Measurements from ENCODE around the gene SSH3.
A peak's percentile ranks its signal among the peaks of the same experiment; 100 is the strongest.

The SSH3 gene

DNA sequence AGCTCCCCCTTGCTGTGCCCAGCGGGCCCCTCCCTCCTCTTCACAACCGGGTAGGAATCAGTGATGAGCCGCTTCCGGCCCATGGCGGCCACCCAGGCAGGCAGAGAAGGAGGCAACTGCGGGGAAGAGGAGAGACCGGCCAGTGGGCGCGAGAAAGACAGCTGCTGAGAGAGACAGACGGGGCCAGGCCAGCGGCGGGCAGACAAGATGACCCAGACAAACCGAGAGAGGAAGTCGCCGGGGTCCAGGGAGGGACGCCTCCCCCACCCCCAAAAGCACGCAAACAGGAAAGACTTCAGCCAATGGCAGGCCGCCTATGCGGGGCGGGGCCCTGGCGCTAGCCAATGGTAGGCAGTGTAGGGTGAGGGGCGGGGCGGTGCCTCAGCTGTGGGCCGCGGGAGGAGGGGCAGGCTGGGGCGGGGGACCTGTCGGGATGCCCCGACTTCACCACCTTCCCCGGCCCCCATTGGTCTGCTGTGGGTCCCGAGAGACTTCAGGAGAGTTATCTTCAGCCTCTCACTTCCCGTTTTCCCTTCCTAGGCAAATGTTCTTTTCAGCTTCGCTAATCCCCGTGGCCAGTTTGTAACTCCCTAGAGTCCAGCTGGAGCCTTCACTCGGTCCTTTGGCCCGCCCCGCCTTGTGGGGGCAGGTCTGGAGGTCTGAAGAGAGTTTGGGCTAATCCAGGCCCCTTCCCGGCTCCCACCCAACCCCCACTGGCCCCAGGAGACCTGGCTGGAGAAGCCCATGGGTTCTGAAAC, 50.2 kb downstream of the SSH3 start, which contains the start of gene POLD4:
Gene POLD4 (minus strand): TSS at position 230 of the 758 bp plus-strand sequence. CDS start 147 bp downstream, at position 83.
- H3K27me3 ChIP-seq (ENCODE audit: low read depth, low read length): no peaks in the 10 kb centered on the region
- H3K9me3 ChIP-seq (ENCODE audit: insufficient read depth, low read length): no peaks in the 10 kb centered on the region
- H3K27ac ChIP-seq (ENCODE audit: low read length): peak within 1 kb of the TSS; percentile 98
- peaks cover 13% of the 10 kb centered on the region for H3K36me3 ChIP-seq (replicated peaks; ENCODE audit: low read depth, low read length)
- no peaks in the 10 kb centered on the region for H4K20me1 ChIP-seq (ENCODE audit: insufficient read depth, low read length)
- H3K79me2 ChIP-seq (ENCODE audit: low read length): peaks cover 30% of the 10 kb centered on the region
- H3K4me1 ChIP-seq (ENCODE audit: low read length): peaks cover 80% of the 10 kb centered on the region
- H3K4me3 ChIP-seq (ENCODE audit: low read length): peak within 1 kb of the TSS; percentile 83
- H3K4me2 ChIP-seq (ENCODE audit: low read length): peak within 1 kb of the TSS; percentile 97
- peak within 1 kb of the TSS; percentile 99 for H3K9ac ChIP-seq (ENCODE audit: low read length)
- TF ChIP-seq, protein P1, sequence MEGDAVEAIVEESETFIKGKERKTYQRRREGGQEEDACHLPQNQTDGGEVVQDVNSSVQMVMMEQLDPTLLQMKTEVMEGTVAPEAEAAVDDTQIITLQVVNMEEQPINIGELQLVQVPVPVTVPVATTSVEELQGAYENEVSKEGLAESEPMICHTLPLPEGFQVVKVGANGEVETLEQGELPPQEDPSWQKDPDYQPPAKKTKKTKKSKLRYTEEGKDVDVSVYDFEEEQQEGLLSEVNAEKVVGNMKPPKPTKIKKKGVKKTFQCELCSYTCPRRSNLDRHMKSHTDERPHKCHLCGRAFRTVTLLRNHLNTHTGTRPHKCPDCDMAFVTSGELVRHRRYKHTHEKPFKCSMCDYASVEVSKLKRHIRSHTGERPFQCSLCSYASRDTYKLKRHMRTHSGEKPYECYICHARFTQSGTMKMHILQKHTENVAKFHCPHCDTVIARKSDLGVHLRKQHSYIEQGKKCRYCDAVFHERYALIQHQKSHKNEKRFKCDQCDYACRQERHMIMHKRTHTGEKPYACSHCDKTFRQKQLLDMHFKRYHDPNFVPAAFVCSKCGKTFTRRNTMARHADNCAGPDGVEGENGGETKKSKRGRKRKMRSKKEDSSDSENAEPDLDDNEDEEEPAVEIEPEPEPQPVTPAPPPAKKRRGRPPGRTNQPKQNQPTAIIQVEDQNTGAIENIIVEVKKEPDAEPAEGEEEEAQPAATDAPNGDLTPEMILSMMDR (IDR thresholded peaks at IDR 0.05; ENCODE audit: low read depth, low read length): no peak
- no peak for TF ChIP-seq EZH2phosphoT487 (IDR thresholded peaks at IDR 0.05; ENCODE audit: low read depth)
- H2AFZ ChIP-seq (ENCODE audit: low read depth, low read length): no peak within 1 kb of the TSS

DNA sequence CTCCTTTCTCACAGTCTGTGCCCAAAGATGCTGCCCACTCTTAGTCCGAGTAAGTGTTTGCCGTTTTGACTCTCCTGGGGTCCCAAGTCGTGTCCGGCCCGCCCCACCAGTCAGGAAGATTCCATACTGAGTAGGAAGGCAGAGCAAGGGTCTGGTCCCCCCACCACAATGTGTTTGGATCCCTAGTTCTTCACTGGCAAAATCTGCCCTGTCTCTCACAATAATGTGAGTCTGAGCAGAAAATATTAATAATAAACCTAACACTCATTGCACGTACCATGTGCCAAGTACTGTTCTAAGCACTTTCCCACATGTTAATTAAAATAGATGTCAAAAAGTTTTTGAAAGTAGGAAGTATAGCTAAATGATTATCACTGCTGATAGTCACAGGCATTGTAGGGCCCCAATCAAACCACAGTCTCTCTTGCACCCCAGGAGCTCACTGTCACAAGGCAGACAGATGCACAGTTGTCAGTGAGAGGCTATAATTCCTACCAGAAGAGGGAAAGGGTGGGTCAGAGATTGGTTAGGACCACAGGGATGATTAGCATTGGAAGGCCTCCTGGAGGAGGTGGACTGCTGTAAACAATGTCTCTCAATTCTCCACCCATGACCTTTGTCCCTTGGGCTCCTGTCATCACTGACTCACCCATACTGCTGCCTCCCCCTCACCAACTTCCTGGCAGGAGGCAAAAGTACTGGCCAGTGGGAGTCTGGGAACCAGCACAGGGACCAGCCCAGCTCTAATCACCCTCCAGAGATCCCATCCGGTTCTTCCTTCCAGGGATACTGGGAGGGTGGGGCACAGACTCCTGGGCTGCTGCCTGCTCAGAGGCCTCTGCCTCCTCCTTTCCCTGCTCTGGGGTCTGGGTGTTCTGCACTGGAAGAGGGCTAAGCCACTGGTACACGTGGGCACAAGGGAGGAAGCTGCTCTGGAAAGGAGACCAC, 51.0 kb downstream of the SSH3 start:
- peaks cover 13% of the 10 kb centered on the region for H3K36me3 ChIP-seq (replicated peaks; ENCODE audit: low read depth, low read length)
- no peaks in the 10 kb centered on the region for H3K27me3 ChIP-seq (ENCODE audit: low read depth, low read length)
- TF ChIP-seq EZH2phosphoT487 (IDR thresholded peaks at IDR 0.05; ENCODE audit: low read depth): no peak
- TF ChIP-seq, protein P1 (IDR thresholded peaks at IDR 0.05; ENCODE audit: low read depth, low read length): no peak
- H3K79me2 ChIP-seq (ENCODE audit: low read length): peaks cover 30% of the 10 kb centered on the region
- H3K4me3 ChIP-seq (ENCODE audit: low read length): peak overlapping the region; percentile 76
- peak overlapping the region; percentile 97 for H3K4me2 ChIP-seq (ENCODE audit: low read length)
- H4K20me1 ChIP-seq (ENCODE audit: insufficient read depth, low read length): no peaks in the 10 kb centered on the region
- H3K9ac ChIP-seq (ENCODE audit: low read length): peak overlapping the region; percentile 98
- peaks cover 72% of the 10 kb centered on the region for H3K4me1 ChIP-seq (ENCODE audit: low read length)
- peak overlapping the region; percentile 95 for H3K27ac ChIP-seq (ENCODE audit: low read length)
- H3K9me3 ChIP-seq (ENCODE audit: insufficient read depth, low read length): no peaks in the 10 kb centered on the region
- no peak overlapping the region for H2AFZ ChIP-seq (ENCODE audit: low read depth, low read length)

DNA sequence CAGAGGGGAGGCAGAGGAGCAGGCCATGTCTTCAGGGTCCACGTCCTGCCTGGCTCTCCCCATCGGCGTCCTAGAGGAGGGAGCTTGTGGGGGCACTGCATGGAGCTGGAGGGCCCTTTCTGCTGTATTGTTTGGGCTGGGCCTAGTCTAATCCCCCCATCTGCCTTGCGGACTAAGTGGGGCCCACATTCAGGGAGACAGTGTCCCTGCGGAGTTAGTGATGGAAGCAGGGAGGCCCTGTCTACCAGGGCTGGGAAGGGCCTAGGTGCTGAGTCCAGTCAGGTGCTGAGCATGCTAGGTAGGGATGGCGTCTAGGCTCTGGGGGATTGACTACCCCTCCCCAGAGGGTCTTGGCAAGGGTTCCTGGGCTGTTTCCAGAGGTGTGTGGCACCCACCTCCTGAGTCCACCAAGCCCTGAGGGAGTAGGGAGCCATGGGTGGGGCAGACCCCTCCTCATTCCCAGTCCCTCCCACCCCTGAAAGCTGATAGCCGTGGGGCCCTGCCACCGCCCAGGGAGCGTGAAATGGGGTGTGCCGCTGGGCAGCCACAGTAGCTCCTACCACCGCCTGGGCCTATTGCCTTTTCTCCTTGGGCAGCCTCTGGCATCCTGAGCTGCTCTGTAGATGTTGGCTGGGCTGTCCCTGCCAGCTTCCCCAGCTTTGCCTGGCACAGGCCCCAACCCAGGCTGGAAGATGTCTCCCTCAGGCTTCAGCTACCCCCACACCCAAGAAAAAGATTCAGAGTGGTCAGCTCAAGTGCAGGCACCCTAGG, 51.9 kb downstream of the SSH3 start:
- H3K4me1 ChIP-seq (ENCODE audit: low read length): peaks cover 63% of the 10 kb centered on the region
- peak overlapping the region; percentile 98 for H3K9ac ChIP-seq (ENCODE audit: low read length)
- H3K4me3 ChIP-seq (ENCODE audit: low read length): peak overlapping the region; percentile 76
- peaks cover 30% of the 10 kb centered on the region for H3K79me2 ChIP-seq (ENCODE audit: low read length)
- H3K9me3 ChIP-seq (ENCODE audit: insufficient read depth, low read length): no peaks in the 10 kb centered on the region
- peak overlapping the region; percentile 97 for H3K4me2 ChIP-seq (ENCODE audit: low read length)
- H3K36me3 ChIP-seq (replicated peaks; ENCODE audit: low read depth, low read length): peaks cover 13% of the 10 kb centered on the region
- H3K27ac ChIP-seq (ENCODE audit: low read length): peak overlapping the region; percentile 95
- H2AFZ ChIP-seq (ENCODE audit: low read depth, low read length): no peak overlapping the region
- TF ChIP-seq, protein P1 (IDR thresholded peaks at IDR 0.05; ENCODE audit: low read depth, low read length): no peak
- TF ChIP-seq EZH2phosphoT487 (IDR thresholded peaks at IDR 0.05; ENCODE audit: low read depth): no peak
- H3K27me3 ChIP-seq (ENCODE audit: low read depth, low read length): no peaks in the 10 kb centered on the region
- no peaks in the 10 kb centered on the region for H4K20me1 ChIP-seq (ENCODE audit: insufficient read depth, low read length)
